HG02678 (cell line): Measurements from ENCODE around the gene FAM72B.
A peak's percentile ranks its signal among the peaks of the same experiment; 100 is the strongest.
"Not testable (repeated sequence)": the region's sequence is repeated elsewhere in the genome, so short reads cannot be mapped to it uniquely, and the experiment has no call there.

Experiments used
- ATAC-seq: cut with Tn5 transposase; IDR thresholded peaks from one replicate; pipeline ENCODE4 v1.9.1; 2021; ENCODE audit warnings: mild to moderate bottlenecking, moderate library complexity; ENCODE audit not compliant: unreplicated experiment

Gene FAM72B

DNA sequence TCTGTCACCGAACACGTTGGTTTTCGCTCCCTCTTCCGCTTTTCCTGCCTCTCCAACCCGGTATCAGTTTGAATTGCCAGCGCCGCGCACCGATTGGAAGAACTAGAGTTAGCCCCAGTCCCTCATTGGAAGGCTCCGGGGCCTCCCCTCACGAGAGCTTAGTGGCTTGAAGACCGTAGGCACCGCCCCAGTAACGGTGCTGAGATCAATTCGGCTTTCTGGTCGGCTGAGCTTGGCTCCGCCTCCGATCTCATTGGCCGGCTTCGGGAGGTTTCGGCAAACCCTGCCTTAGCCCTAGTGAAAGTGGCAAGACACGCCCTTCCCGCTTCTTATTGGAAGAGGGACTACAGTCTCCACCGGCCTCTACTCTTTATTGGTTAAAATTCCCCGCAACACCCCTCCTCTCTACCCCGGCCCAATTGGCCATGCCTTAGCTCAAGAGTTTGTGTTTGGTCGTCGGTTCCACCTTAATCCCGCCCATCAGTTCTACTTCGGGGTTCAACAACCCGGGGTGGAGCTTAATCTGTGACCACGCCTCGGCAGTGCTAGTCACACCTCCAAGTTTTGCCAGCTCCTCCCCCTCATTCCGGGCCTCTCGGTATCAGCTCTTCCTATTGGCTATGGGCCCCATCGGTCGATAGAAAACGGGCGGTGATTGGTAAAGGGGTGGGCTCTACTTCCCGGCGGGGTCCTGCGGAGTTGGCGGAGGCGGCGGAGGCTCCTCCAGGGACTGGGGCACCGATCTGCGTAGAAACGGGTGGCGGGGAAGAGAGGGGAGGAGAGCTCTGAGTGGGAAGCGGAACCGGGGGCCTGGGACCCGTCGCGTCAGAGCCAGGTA lies at the start of gene FAM72B, which contains the start of gene SRGAP2C:
TSS of gene FAM72B (minus strand) at position 51 of the 838 bp plus-strand sequence. CDS start 851 bp downstream, outside the sequence.
TSS of gene SRGAP2C (plus strand) at position 686 of the 838 bp plus-strand sequence. CDS start 2,472 bp downstream, outside the sequence.
- ATAC-seq, result peak; percentile 83

GRCh38 chr1:121232445-121233125 lies 48.4 kb upstream of the FAM72B start:
- peak; percentile 87 for ATAC-seq

GRCh38 chr1:121230636-121231035 lies 46.5 kb upstream of the FAM72B start:
- ATAC-seq, result not testable (repeated sequence)

DNA sequence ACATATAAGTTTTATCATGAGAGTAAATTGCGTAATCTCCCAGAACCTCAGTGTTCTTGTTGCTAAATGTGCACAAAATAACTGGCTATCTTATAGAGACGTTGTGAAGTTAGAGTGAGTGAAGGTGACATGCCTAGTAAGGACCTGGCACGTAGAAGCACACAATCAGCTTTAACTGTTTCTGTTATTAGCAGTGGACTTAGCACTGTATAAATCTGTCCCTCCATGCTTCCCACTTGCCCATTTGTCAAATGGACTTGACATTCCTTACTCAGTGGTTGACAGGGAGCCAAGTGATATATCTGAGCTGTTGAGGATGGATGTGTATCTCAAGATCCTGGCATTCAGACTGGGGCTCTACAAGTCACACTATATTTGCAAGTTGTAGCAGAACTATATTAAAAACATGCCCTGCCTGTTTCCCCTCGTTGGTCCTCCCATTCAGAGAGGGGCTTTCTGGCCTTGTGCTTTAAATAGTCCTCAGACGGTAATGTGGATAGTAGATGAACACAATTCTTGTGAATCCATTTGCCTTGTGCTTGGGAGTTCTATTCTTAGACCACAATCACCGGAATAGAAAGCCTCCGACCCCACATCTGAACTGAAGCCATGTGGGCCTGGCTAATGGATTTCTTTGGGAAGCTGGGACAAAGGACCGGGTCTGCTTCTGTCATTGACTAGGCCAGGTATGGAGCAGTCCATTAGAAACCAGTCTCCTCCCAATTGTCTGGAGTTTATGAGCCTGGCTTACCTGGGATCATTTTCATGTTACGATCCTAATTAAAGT lies 43.6 kb upstream of the FAM72B start:
- ATAC-seq, result not testable (repeated sequence)

- ATAC-seq, result not testable (repeated sequence)
These were observed 42.8 kb upstream of the FAM72B start for GRCh38 chr1:121226925-121227324.

- not testable (repeated sequence) for ATAC-seq
These were observed 42.3 kb upstream of the FAM72B start for GRCh38 chr1:121226295-121226904.

DNA sequence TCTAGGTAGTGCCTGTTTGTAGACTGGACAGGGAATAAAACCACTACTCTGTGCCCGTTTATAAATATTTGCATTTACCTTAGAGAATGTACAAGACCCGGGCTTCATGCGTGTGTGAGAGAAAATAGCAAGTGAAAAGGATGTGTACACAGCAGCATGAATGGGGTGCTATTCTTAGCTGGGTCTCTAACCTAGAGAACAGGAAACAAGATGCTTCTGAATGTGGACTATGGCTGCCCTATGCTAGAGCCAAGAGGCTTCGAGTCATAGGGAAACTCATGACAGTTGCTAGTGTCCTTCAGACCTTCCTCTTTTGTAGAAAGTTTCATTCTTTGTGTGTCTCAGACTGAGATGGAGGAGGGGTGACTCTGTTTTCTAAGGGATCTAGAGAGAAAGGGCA lies 40.6 kb upstream of the FAM72B start:
- peak; percentile 99 for ATAC-seq

DNA sequence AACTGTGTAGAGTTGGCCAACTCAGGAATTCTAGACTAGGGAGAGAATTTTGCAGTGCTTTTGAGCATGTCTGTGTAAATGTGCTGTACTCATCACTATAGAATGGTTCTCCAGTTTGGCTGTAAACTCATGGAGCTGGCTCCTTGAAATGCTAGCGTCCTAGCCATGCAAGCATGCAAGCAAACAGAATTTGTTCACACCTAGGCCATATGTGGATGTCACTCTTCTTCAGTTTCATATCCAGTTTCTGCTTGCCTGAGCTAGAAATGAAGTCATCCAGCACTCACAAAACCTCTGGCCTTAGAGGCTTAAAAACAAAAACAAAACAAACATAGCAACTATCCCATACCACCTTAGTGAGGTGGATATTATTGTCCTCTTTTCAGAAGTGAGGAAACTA lies 37.6 kb upstream of the FAM72B start:
- ATAC-seq, result peak; percentile 38

GRCh38 chr1:121216676-121217075 lies 32.5 kb upstream of the FAM72B start:
- ATAC-seq, result not testable (repeated sequence)

DNA sequence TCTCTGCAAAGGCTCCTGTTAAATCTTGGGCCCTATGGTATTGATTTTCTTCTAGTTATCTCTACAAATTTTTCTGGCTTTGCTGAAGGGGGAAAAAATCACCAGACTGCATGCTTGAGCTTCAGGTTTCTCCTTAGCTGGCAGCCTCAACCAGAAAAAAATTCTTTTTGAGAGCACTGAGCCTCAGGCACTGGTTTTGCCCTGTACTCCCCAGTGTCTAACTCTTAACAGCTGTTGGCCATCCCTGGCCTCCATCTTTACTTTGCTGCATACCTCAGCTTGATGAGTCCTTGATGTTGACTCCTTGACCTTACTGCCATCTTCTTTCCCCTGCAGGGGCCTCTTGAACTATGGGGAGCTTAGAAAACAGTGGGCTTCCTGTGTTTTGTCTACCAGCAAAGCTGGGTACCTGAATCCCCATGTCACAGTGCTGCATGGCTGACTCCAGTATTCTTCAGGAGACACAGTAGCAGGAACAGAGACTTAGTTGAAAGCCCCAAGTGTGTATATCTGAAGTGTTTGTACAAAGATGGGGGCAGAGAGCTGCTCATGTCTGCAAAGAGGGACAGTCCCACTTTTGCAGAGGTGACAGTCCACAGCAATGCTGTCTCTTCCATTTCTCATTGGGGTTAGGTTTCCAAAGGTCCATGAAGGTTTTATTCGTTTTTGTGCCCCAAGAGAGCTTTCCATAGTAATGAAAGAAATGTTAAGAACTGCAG lies 31.7 kb upstream of the FAM72B start:
- not testable (repeated sequence) for ATAC-seq

GRCh38 chr1:121214544-121215156 lies 30.5 kb upstream of the FAM72B start:
- ATAC-seq, result not testable (repeated sequence)

GRCh38 chr1:121213491-121213890 lies 29.4 kb upstream of the FAM72B start:
- ATAC-seq, result not testable (repeated sequence)

- ATAC-seq, result not testable (repeated sequence)
These were observed 26.6 kb upstream of the FAM72B start for GRCh38 chr1:121210778-121211177.

GRCh38 chr1:121208375-121208774 lies 24.2 kb upstream of the FAM72B start:
- not testable (repeated sequence) for ATAC-seq

DNA sequence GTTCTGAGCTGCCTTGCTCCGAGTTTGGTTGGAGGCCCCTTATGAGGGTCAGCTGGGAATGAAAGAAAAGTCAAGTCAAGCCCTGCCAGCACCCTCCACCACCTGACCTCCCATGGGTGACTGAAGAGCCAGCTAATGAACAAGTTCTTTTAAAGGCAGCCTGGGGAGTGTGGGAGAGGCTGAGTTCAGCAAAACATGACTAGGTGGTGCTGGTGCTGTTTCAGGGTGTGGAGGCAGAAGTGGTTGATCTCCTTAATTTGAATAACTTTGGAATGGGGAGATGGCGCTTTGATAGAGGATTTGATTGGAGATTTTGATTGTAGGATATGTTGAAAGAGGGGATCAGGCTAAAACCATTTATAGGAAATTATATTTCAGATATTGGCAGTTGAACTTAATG lies 23.2 kb upstream of the FAM72B start:
- not testable (repeated sequence) for ATAC-seq

- ATAC-seq, result not testable (repeated sequence)
These were observed 21.9 kb upstream of the FAM72B start for GRCh38 chr1:121205786-121206711.

- not testable (repeated sequence) for ATAC-seq
These were observed 18.8 kb upstream of the FAM72B start for GRCh38 chr1:121202986-121203385.
